ENCODE data around the gene SYNE2.
"Not testable (repeated sequence)": the region's sequence is repeated elsewhere in the genome, so short reads cannot be mapped to it uniquely, and the experiment has no call there.

The SYNE2 gene

GRCh38 chr14:63857466-63858030, 4.7 kb downstream of the SYNE2 start:
- Mint-ChIP-seq H3K27ac (no peak overlapping the region), H3K4me1 (ENCODE audit: low read depth) (peaks cover 8% of the 10 kb centered on the region), H3K4me3 (no peak overlapping the region), H3K36me3 (ENCODE audit: low read depth) (no peaks in the 10 kb centered on the region), H3K27me3 (peaks cover 58% of the 10 kb centered on the region), H3K9me3 (no peaks in the 10 kb centered on the region)
- intact Hi-C loops (cut with micrococcal nuclease): no loop called here

GRCh38 chr14:63860146-63860545, 7.3 kb downstream of the SYNE2 start:
- H3K9me3 Mint-ChIP-seq: no peaks in the 10 kb centered on the region
- no peaks in the 10 kb centered on the region for H3K36me3 Mint-ChIP-seq (ENCODE audit: low read depth)
- H3K27ac Mint-ChIP-seq: no peak overlapping the region
- intact Hi-C loops (cut with micrococcal nuclease): no loop called here
- H3K27me3 Mint-ChIP-seq: peaks cover 49% of the 10 kb centered on the region
- no peak overlapping the region for H3K4me3 Mint-ChIP-seq
- H3K4me1 Mint-ChIP-seq (ENCODE audit: low read depth): no peaks in the 10 kb centered on the region

GRCh38 chr14:63862163-63862562, 9.4 kb downstream of the SYNE2 start:
- intact Hi-C loops (cut with micrococcal nuclease): no loop called here
- Mint-ChIP-seq H3K36me3 (ENCODE audit: low read depth) (no peaks in the 10 kb centered on the region), H3K27me3 (peaks cover 42% of the 10 kb centered on the region), H3K4me3 (no peak overlapping the region), H3K27ac (no peak overlapping the region), H3K4me1 (ENCODE audit: low read depth) (no peaks in the 10 kb centered on the region), H3K9me3 (no peaks in the 10 kb centered on the region)

- Mint-ChIP-seq H3K4me1 (ENCODE audit: low read depth) (no peaks in the 10 kb centered on the region), H3K36me3 (ENCODE audit: low read depth) (no peaks in the 10 kb centered on the region), H3K4me3 (no peak overlapping the region), H3K9me3 (no peaks in the 10 kb centered on the region), H3K27me3 (peaks cover 43% of the 10 kb centered on the region), H3K27ac (no peak overlapping the region)
- intact Hi-C loops (cut with micrococcal nuclease): no loop called here
Measured at GRCh38 chr14:63863004-63863403, 10.2 kb downstream of the SYNE2 start.

- H3K36me3 Mint-ChIP-seq (ENCODE audit: low read depth); H3K27ac Mint-ChIP-seq; H3K9me3 Mint-ChIP-seq: not testable (repeated sequence)
Measured at GRCh38 chr14:63864775-63865174, 12.0 kb downstream of the SYNE2 start.

GRCh38 chr14:63867933-63868921, 15.4 kb downstream of the SYNE2 start:
- Mint-ChIP-seq H3K27me3 (peaks cover 37% of the 10 kb centered on the region), H3K9me3 (no peaks in the 10 kb centered on the region), H3K4me1 (ENCODE audit: low read depth) (no peaks in the 10 kb centered on the region), H3K27ac (no peak overlapping the region), H3K4me3 (no peak overlapping the region), H3K36me3 (ENCODE audit: low read depth) (no peaks in the 10 kb centered on the region)
- intact Hi-C loops (cut with micrococcal nuclease): no loop called here

More at GRCh38 chr14:63864775-63865174, 12.0 kb downstream of the SYNE2 start:
- intact Hi-C loops (cut with micrococcal nuclease); H3K4me1 Mint-ChIP-seq (ENCODE audit: low read depth); H3K4me3 Mint-ChIP-seq: not testable (repeated sequence)
- H3K27me3 Mint-ChIP-seq: peaks cover 39% of the 10 kb centered on the region

- H3K4me1 Mint-ChIP-seq (ENCODE audit: low read depth); H3K27ac Mint-ChIP-seq; H3K4me3 Mint-ChIP-seq; intact Hi-C loops (cut with micrococcal nuclease); H3K9me3 Mint-ChIP-seq; H3K36me3 Mint-ChIP-seq (ENCODE audit: low read depth): not testable (repeated sequence)
- peaks cover 44% of the 10 kb centered on the region for H3K27me3 Mint-ChIP-seq
Measured at GRCh38 chr14:63869940-63870752, 17.3 kb downstream of the SYNE2 start.

- H3K27ac Mint-ChIP-seq; H3K4me1 Mint-ChIP-seq (ENCODE audit: low read depth); H3K36me3 Mint-ChIP-seq (ENCODE audit: low read depth); H3K9me3 Mint-ChIP-seq; intact Hi-C loops (cut with micrococcal nuclease); H3K4me3 Mint-ChIP-seq: not testable (repeated sequence)
- H3K27me3 Mint-ChIP-seq: peaks cover 42% of the 10 kb centered on the region
Measured at GRCh38 chr14:63870753-63871037, 17.9 kb downstream of the SYNE2 start.

- H3K4me1 Mint-ChIP-seq (ENCODE audit: low read depth): no peaks in the 10 kb centered on the region
- H3K27me3 Mint-ChIP-seq: peaks cover 57% of the 10 kb centered on the region
- no peaks in the 10 kb centered on the region for H3K36me3 Mint-ChIP-seq (ENCODE audit: low read depth)
- no peak overlapping the region for H3K27ac Mint-ChIP-seq
- H3K4me3 Mint-ChIP-seq: no peak overlapping the region
- intact Hi-C loops (cut with micrococcal nuclease): no loop called here
- H3K9me3 Mint-ChIP-seq: no peaks in the 10 kb centered on the region
Measured at GRCh38 chr14:63874223-63874622, 21.4 kb downstream of the SYNE2 start.

- no peaks in the 10 kb centered on the region for H3K36me3 Mint-ChIP-seq (ENCODE audit: low read depth)
- intact Hi-C loops (cut with micrococcal nuclease): no loop called here
- H3K4me1 Mint-ChIP-seq (ENCODE audit: low read depth): no peaks in the 10 kb centered on the region
- H3K27me3 Mint-ChIP-seq: peaks cover 56% of the 10 kb centered on the region
- H3K9me3 Mint-ChIP-seq: no peaks in the 10 kb centered on the region
- no peak overlapping the region for H3K27ac Mint-ChIP-seq
- H3K4me3 Mint-ChIP-seq: no peak overlapping the region
Measured at GRCh38 chr14:63875311-63875710, 22.5 kb downstream of the SYNE2 start.

- peaks cover 6% of the 10 kb centered on the region for H3K4me1 Mint-ChIP-seq (ENCODE audit: low read depth)
- H3K9me3 Mint-ChIP-seq: no peaks in the 10 kb centered on the region
- H3K27ac Mint-ChIP-seq: no peak overlapping the region
- H3K4me3 Mint-ChIP-seq: no peak overlapping the region
- no peaks in the 10 kb centered on the region for H3K36me3 Mint-ChIP-seq (ENCODE audit: low read depth)
- intact Hi-C loops (cut with micrococcal nuclease): no loop called here
- peaks cover 53% of the 10 kb centered on the region for H3K27me3 Mint-ChIP-seq
Measured at GRCh38 chr14:63877550-63877939, 24.7 kb downstream of the SYNE2 start.

GRCh38 chr14:63878052-63878451, 25.2 kb downstream of the SYNE2 start:
- H3K27me3 Mint-ChIP-seq: peaks cover 52% of the 10 kb centered on the region
- peaks cover 6% of the 10 kb centered on the region for H3K4me1 Mint-ChIP-seq (ENCODE audit: low read depth)

GRCh38 chr14:63878792-63879191, 26.0 kb downstream of the SYNE2 start:
- H3K4me1 Mint-ChIP-seq (ENCODE audit: low read depth): peaks cover 6% of the 10 kb centered on the region
- H3K27me3 Mint-ChIP-seq: peaks cover 53% of the 10 kb centered on the region
- intact Hi-C loops (cut with micrococcal nuclease): no loop called here
- no peak overlapping the region for H3K27ac Mint-ChIP-seq
- no peaks in the 10 kb centered on the region for H3K36me3 Mint-ChIP-seq (ENCODE audit: low read depth)
- no peaks in the 10 kb centered on the region for H3K9me3 Mint-ChIP-seq
- no peak overlapping the region for H3K4me3 Mint-ChIP-seq

More at GRCh38 chr14:63878052-63878451, 25.2 kb downstream of the SYNE2 start:
- H3K9me3 Mint-ChIP-seq: no peaks in the 10 kb centered on the region
- H3K27ac Mint-ChIP-seq: no peak overlapping the region
- intact Hi-C loops (cut with micrococcal nuclease): no loop called here
- H3K4me3 Mint-ChIP-seq: no peak overlapping the region
- no peaks in the 10 kb centered on the region for H3K36me3 Mint-ChIP-seq (ENCODE audit: low read depth)

GRCh38 chr14:63881926-63882325, 29.1 kb downstream of the SYNE2 start:
- intact Hi-C loops (cut with micrococcal nuclease): no loop called here
- Mint-ChIP-seq H3K27ac (no peak overlapping the region), H3K27me3 (peaks cover 60% of the 10 kb centered on the region), H3K36me3 (ENCODE audit: low read depth) (no peaks in the 10 kb centered on the region), H3K4me3 (no peak overlapping the region), H3K4me1 (ENCODE audit: low read depth) (peaks cover 6% of the 10 kb centered on the region), H3K9me3 (no peaks in the 10 kb centered on the region)
